Mucosa of gallbladder (tissue), 1 donor: ENCODE results near the gene ZBTB25. TPM values are rescaled to one million over a fixed set of nuclear protein-coding genes. Genes with fewer than 3 reads are reported as not detected.
"Not testable (repeated sequence)": the region's sequence is repeated elsewhere in the genome, so short reads cannot be mapped to it uniquely, and the experiment has no call there.

Experiments
- DNase-seq: peaks from one replicate; pipeline ENCODE4 v3.0.0-alpha.2; 2020; ENCODE audit warnings: low spot score
- total RNA-seq: library from RNA; stranded (reverse); gene quantifications from one replicate; pipeline ENCODE4 v1.2.1, GENCODE V29; 2021
- donor health status: DM: no; HTN: no; CAD: no.

Gene ZBTB25
- 13.6 TPM for total RNA-seq

- peak; percentile 86 for DNase-seq
Measured at GRCh38 chr14:64503434-64504309, at the start of gene ZBTB25. Gene ZBTB25 (minus strand): TSS chr14:64503838. CDS start chr14:64490533, 13,305 bp downstream.

- DNase-seq, result no peak
Measured at GRCh38 chr14:64550621-64551333, 47.1 kb upstream of the ZBTB25 start.

GRCh38 chr14:64549791-64550620 lies 46.4 kb upstream of the ZBTB25 start, which contains the start of gene PPP1R36:
Gene PPP1R36 (plus strand): TSS chr14:64549961. CDS start chr14:64549998, 37 bp downstream.
- DNase-seq, result peak; percentile 25

GRCh38 chr14:64549016-64549415 lies 45.4 kb upstream of the ZBTB25 start:
- DNase-seq, result no peak

GRCh38 chr14:64544607-64545312 lies 41.1 kb upstream of the ZBTB25 start:
- no peak for DNase-seq

- DNase-seq, result no peak
Measured at GRCh38 chr14:64542836-64543201, 39.2 kb upstream of the ZBTB25 start.

- no peak for DNase-seq
Measured at GRCh38 chr14:64541972-64542835, 38.6 kb upstream of the ZBTB25 start.

- DNase-seq, result no peak
Measured at GRCh38 chr14:64541261-64541971, 37.8 kb upstream of the ZBTB25 start.

- peak; percentile 99 for DNase-seq
Measured at GRCh38 chr14:64540208-64541202, 36.9 kb upstream of the ZBTB25 start, which contains the start of gene HSPA2. Gene HSPA2 (plus strand): TSS chr14:64540741. CDS start chr14:64540850, 109 bp downstream.

- no peak for DNase-seq
Measured at GRCh38 chr14:64536488-64537245, 33.0 kb upstream of the ZBTB25 start.

GRCh38 chr14:64531567-64531966 lies 27.9 kb upstream of the ZBTB25 start:
- DNase-seq, result no peak

- no peak for DNase-seq
Measured at GRCh38 chr14:64525354-64525753, 21.7 kb upstream of the ZBTB25 start.

- DNase-seq, result no peak
Measured at GRCh38 chr14:64522591-64523355, 19.1 kb upstream of the ZBTB25 start.

GRCh38 chr14:64520699-64521098 lies 17.1 kb upstream of the ZBTB25 start:
- no peak for DNase-seq

- DNase-seq, result no peak
Measured at GRCh38 chr14:64518229-64518628, 14.6 kb upstream of the ZBTB25 start.

- DNase-seq, result not testable (repeated sequence)
Measured at GRCh38 chr14:64517667-64518066, 14.0 kb upstream of the ZBTB25 start.

GRCh38 chr14:64516969-64517368 lies 13.3 kb upstream of the ZBTB25 start:
- DNase-seq, result no peak
